H9 (cell line): Measurements from ENCODE around the gene PRTG. TPM values are rescaled to one million over a fixed set of nuclear protein-coding genes. Genes with fewer than 3 reads are reported as not detected.

Experiments used
- DNase-seq: peaks from one replicate; pipeline ENCODE4 v3.0.0-alpha.2; 2017
- H2AFZ ChIP-seq: one replicate; pipeline ENCODE4 v1.6.1; 2013; ENCODE audit warnings: mild to moderate bottlenecking, low read length, control low read depth, moderate library complexity
- H2AK5ac ChIP-seq: 2 replicates; pipeline ENCODE4 v1.6.1; 2013; ENCODE audit warnings: low read length, control low read depth, mixed read lengths; ENCODE audit not compliant: insufficient read length
- H2BK120ac ChIP-seq: one replicate; pipeline ENCODE4 v1.6.1; 2013; ENCODE audit warnings: low read depth, mild to moderate bottlenecking, low read length, control low read depth, inconsistent platforms; ENCODE audit not compliant: poor library complexity, severe bottlenecking
- H2BK12ac ChIP-seq: 2 replicates; pipeline ENCODE4 v1.6.1; 2013; ENCODE audit warnings: low read length, control low read depth, mixed read lengths, low read depth; ENCODE audit not compliant: insufficient read length
- H2BK15ac ChIP-seq: 2 replicates; pipeline ENCODE4 v1.6.1; 2013; ENCODE audit warnings: low read depth, low read length, control low read depth
- H2BK20ac ChIP-seq: one replicate; pipeline ENCODE4 v1.6.1; 2013; ENCODE audit warnings: low read depth, mild to moderate bottlenecking, low read length, control low read depth, inconsistent platforms; ENCODE audit not compliant: poor library complexity, severe bottlenecking
- H2BK5ac ChIP-seq: 2 replicates; pipeline ENCODE4 v1.6.1; 2013; ENCODE audit warnings: low read length, control low read depth, mixed read lengths; ENCODE audit not compliant: insufficient read length
- H3K14ac ChIP-seq: 2 replicates; pipeline ENCODE4 v1.6.1; 2013; ENCODE audit warnings: low read length, control low read depth; ENCODE audit not compliant: insufficient read depth
- H3K18ac ChIP-seq: 2 replicates; pipeline ENCODE4 v1.6.1; 2013; ENCODE audit warnings: low read depth, mild to moderate bottlenecking, mixed read lengths, low read length, control low read depth; ENCODE audit not compliant: insufficient read length
- H3K23ac ChIP-seq: 2 replicates; pipeline ENCODE4 v1.6.1; 2013; ENCODE audit warnings: low read length, control low read depth, mixed read lengths, low read depth; ENCODE audit not compliant: insufficient read length
- H3K23me2 ChIP-seq: 2 replicates; pipeline ENCODE4 v1.6.1; 2013; ENCODE audit warnings: low read depth, mild to moderate bottlenecking, mixed read lengths, low read length, control low read depth; ENCODE audit not compliant: insufficient read length, poor library complexity, severe bottlenecking
- H3K27ac ChIP-seq: 2 replicates; pipeline ENCODE4 v1.5.1; 2013; ENCODE audit warnings: low read length, control low read depth, mixed read lengths, low read depth; ENCODE audit not compliant: insufficient read length
- H3K27me3 ChIP-seq: 2 replicates; pipeline ENCODE4 v1.6.1; 2013; ENCODE audit warnings: low read length, control low read depth, inconsistent platforms; ENCODE audit not compliant: insufficient read depth
- H3K4ac ChIP-seq: 2 replicates; pipeline ENCODE4 v1.6.1; 2013; ENCODE audit warnings: low read depth, mild to moderate bottlenecking, control low read depth, inconsistent platforms, low read length, moderate library complexity
- H3K4me1 ChIP-seq: 2 replicates; pipeline ENCODE4 v1.6.1; 2013; ENCODE audit warnings: low read length, control low read depth, inconsistent platforms; ENCODE audit not compliant: insufficient read depth
- H3K4me2 ChIP-seq: 2 replicates; pipeline ENCODE4 v1.6.1; 2013; ENCODE audit warnings: low read length, control low read depth, mixed read lengths; ENCODE audit not compliant: insufficient read length, insufficient read depth
- H3K56ac ChIP-seq: 2 replicates; pipeline ENCODE4 v1.6.1; 2013; ENCODE audit warnings: low read depth, mild to moderate bottlenecking, mixed read lengths, low read length, control low read depth; ENCODE audit not compliant: insufficient read length
- H3K79me1 ChIP-seq: 2 replicates; pipeline ENCODE4 v1.6.1; 2013; ENCODE audit warnings: low read depth, mild to moderate bottlenecking, moderate library complexity, low read length, control low read depth, inconsistent platforms; ENCODE audit not compliant: insufficient read depth, poor library complexity, severe bottlenecking
- H3K79me2 ChIP-seq: 2 replicates; pipeline ENCODE4 v1.6.1; 2013; ENCODE audit warnings: low read length, control low read depth, inconsistent platforms; ENCODE audit not compliant: insufficient read depth
- H3K9ac ChIP-seq: 2 replicates; pipeline ENCODE4 v1.6.1; 2013; ENCODE audit warnings: low read length, control low read depth, mixed read lengths; ENCODE audit not compliant: insufficient read length; ENCODE audit errors: extremely low read depth
- H3K9me3 ChIP-seq: one replicate; pipeline ENCODE4 v1.6.1; 2013; ENCODE audit warnings: low read depth, low read length, inconsistent platforms; ENCODE audit not compliant: control insufficient read depth
- H3T11ph ChIP-seq: one replicate; pipeline ENCODE4 v1.6.1; 2013; ENCODE audit warnings: mild to moderate bottlenecking, low read length, control low read depth, inconsistent platforms
- H4K20me1 ChIP-seq: one replicate; pipeline ENCODE4 v1.6.1; 2013; ENCODE audit not compliant: control insufficient read depth, insufficient read length, insufficient read depth
- H4K5ac ChIP-seq: 2 replicates; pipeline ENCODE4 v1.6.1; 2013; ENCODE audit warnings: low read depth, mild to moderate bottlenecking, mixed read lengths, low read length, control low read depth; ENCODE audit not compliant: insufficient read length
- H4K8ac ChIP-seq: replicated peaks from 2 replicates; pipeline ENCODE4 v1.6.1; 2013; ENCODE audit warnings: low read length, control low read depth, mixed read lengths, low read depth; ENCODE audit not compliant: insufficient read length
- H4K91ac ChIP-seq: 2 replicates; pipeline ENCODE4 v1.6.1; 2013; ENCODE audit warnings: low read depth, mild to moderate bottlenecking, moderate library complexity, mixed read lengths, low read length, control low read depth; ENCODE audit not compliant: insufficient read length
- H3K27ac Mint-ChIP-seq, 3 experiments: 2 replicates in 2 of 3; 3 replicates in 1 of 3; pipeline ENCODE4 v1.8.0; 2020 to 2021; ENCODE audit warnings: mixed read lengths in 3 of 3, mild to moderate bottlenecking in 1 of 3, moderate library complexity in 1 of 3
- H3K27me3 Mint-ChIP-seq: 2 replicates; pipeline ENCODE4 v1.8.0; 2021; ENCODE audit warnings: low read depth, mild to moderate bottlenecking, moderate library complexity, mixed read lengths
- H3K36me3 Mint-ChIP-seq, 3 experiments: 2 replicates in 2 of 3; 3 replicates in 1 of 3; pipeline ENCODE4 v1.8.0; 2020 to 2021; ENCODE audit warnings: low read depth in 3 of 3, mixed read lengths in 3 of 3; ENCODE audit not compliant: insufficient read depth in 1 of 3
- H3K4me1 Mint-ChIP-seq, 2 experiments: 2 replicates each; pipeline ENCODE4 v1.8.0; 2020; ENCODE audit warnings: mixed read lengths in 2 of 2
- H3K4me3 Mint-ChIP-seq, 2 experiments: 2 replicates in 1 of 2; 3 replicates in 1 of 2; pipeline ENCODE4 v1.8.0; 2020 to 2021; ENCODE audit warnings: mild to moderate bottlenecking in 2 of 2, mixed read lengths in 2 of 2, moderate library complexity in 1 of 2
- H3K9me3 Mint-ChIP-seq, 2 experiments: 2 replicates in 1 of 2; 3 replicates in 1 of 2; pipeline ENCODE4 v1.8.0; 2020; ENCODE audit warnings: mild to moderate bottlenecking in 2 of 2, mixed read lengths in 2 of 2, moderate library complexity in 1 of 2
- WGBS: extraction: QIAGEN DNeasy Blood & Tissue Kit; methylation state at CpG from one replicate; pipeline ENCODE4 v1.1.7; 2013; ENCODE audit warnings: missing lambda C conversion rate, low lambda C conversion rate, mixed read lengths; ENCODE audit not compliant: insufficient read length; ENCODE audit errors: extremely low coverage; 5-methylcytosine and 5-hydroxymethylcytosine counted together
- total RNA-seq: library from RNA; stranded (reverse); gene quantifications from 2 replicates; pipeline ENCODE4 v1.2.1, GENCODE V29; 2021
- TF ChIP-seq, protein P1 (sequence below): fragments of 200-600 bp; sonication (generic); conservative IDR thresholded peaks from 3 replicates; pipeline ENCODE4 v1.8.0; 2021; ENCODE audit warnings: antibody characterized with exemption, mild to moderate bottlenecking

The PRTG gene
- total RNA-seq, 1 experiment from 2014 or later, result 5.7 TPM

DNA sequence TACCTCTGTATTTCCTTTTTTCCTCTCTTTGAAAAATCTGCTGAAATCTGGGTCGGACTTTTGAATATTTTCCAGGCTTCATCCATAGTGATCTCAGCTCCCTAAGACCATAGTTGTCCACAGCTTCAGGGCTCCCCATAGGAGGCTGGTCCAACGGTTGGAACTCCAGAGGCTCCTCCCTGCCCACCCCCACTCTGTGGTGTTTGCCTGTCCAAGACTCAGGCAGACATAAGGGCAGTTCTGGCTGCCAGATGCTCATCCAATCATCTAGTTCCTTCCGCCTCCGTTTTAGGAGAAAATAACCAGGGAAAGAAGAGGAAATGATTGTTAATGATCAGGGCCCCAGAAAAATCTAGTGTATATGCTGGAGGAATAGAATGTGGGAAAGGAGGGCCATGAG lies 27.9 kb upstream of the PRTG start:
- no peak overlapping the region for H3K18ac ChIP-seq
- H4K5ac ChIP-seq, result no peak overlapping the region
- no peak overlapping the region for H3K4me3 Mint-ChIP-seq
- no peaks in the 10 kb centered on the region for H3K23me2 ChIP-seq
- no peak overlapping the region for H3K27ac Mint-ChIP-seq
- no peak overlapping the region for H2BK120ac ChIP-seq
- H2BK15ac ChIP-seq, result no peak overlapping the region
- no peak overlapping the region for H2AK5ac ChIP-seq
- no peak overlapping the region for H4K8ac ChIP-seq
- H2BK5ac ChIP-seq, result no peak overlapping the region
- peaks cover 2% of the 10 kb centered on the region for H3K27me3 Mint-ChIP-seq
- H3K36me3 Mint-ChIP-seq, result 0 out of 7 replicates have a peak, but pooled peaks cover 0 to 4% (median 0%) of the 10 kb centered on the region in 3 experiments
- no peak overlapping the region for H3K56ac ChIP-seq
- H2BK12ac ChIP-seq, result no peak overlapping the region
- H3K79me1 ChIP-seq, result no peaks in the 10 kb centered on the region
- H3K4me1 ChIP-seq, result 0 out of 2 replicates have a peak, but pooled peaks cover 4% of the 10 kb centered on the region
- no peak overlapping the region for H3K4ac ChIP-seq
- no peak overlapping the region for H2BK20ac ChIP-seq
- TF ChIP-seq, protein P1, sequence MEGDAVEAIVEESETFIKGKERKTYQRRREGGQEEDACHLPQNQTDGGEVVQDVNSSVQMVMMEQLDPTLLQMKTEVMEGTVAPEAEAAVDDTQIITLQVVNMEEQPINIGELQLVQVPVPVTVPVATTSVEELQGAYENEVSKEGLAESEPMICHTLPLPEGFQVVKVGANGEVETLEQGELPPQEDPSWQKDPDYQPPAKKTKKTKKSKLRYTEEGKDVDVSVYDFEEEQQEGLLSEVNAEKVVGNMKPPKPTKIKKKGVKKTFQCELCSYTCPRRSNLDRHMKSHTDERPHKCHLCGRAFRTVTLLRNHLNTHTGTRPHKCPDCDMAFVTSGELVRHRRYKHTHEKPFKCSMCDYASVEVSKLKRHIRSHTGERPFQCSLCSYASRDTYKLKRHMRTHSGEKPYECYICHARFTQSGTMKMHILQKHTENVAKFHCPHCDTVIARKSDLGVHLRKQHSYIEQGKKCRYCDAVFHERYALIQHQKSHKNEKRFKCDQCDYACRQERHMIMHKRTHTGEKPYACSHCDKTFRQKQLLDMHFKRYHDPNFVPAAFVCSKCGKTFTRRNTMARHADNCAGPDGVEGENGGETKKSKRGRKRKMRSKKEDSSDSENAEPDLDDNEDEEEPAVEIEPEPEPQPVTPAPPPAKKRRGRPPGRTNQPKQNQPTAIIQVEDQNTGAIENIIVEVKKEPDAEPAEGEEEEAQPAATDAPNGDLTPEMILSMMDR, result no peak
- no peaks in the 10 kb centered on the region for H4K20me1 ChIP-seq
- no peaks in the 10 kb centered on the region for H3K9me3 ChIP-seq
- H3K27ac ChIP-seq, result no peak overlapping the region
- H3T11ph ChIP-seq, result no peak overlapping the region
- no peaks in the 10 kb centered on the region for H3K79me2 ChIP-seq
- no peak overlapping the region for H3K14ac ChIP-seq
- H3K23ac ChIP-seq, result no peak overlapping the region
- WGBS, result no CpG with 5 or more reads among the region's 4 CpGs
- no peak overlapping the region for H3K9ac ChIP-seq
- no peak for DNase-seq
- peaks cover 9 to 19% of the 10 kb centered on the region in 2 experiments for H3K4me1 Mint-ChIP-seq
- H4K91ac ChIP-seq, result no peak overlapping the region
- no peaks in the 10 kb centered on the region for H3K27me3 ChIP-seq
- H2AFZ ChIP-seq, result no peak overlapping the region
- no peaks in the 10 kb centered on the region for H3K9me3 Mint-ChIP-seq
- no peak overlapping the region for H3K4me2 ChIP-seq
